Activated CD4-positive, alpha-beta T cell treated with anti-CD3 and anti-CD28 coated beads, Interleukin-2, amount 50 U/mL, for 48 hours (primary cell): ENCODE data around the gene IQSEC1.

Experiments
- DNase-seq, 2 experiments: peaks; one replicate each; pipeline ENCODE4 v3.0.0-alpha.2; 2020

Gene IQSEC1

GRCh38 chr3:12995389-12996180 lies 77.6 kb downstream of the IQSEC1 start:
- DNase-seq: no peak

DNA sequence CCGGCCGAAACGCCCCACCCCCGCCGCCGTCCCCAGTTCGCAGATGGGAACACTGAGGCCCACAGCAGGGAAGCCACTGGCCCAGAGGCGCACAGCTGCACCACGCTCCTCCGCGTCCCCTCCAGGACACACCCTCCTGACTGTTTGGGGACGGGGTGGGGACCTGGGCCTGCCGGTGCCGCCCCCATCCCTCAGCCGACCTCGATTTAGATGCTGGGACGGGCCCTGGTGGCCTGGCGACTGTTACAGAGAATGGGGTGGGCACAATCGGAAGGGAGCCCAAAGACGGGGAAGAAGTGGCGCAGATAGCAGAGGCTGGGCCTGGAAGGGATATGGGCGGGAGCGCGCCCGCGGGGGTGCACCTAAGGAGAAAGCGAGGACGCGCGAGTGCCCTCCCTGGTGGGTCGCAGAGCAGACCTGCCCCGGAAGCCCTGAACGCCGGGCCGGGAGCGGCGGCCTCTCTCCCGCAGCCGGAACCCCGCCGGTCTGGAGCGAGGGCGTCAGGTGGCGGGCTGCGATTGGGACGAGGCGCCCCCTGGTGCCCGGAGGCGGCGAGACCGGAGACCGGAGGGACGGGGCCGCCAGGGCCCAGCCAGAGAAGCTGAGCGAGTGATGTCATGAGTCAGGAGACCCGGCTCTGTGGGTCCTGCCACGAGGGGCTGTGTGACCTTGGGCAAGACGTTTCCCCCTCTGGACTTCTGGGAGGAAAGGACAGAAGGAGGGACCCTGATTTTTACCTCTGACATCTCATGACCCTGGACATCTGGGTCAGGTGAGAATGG lies 78.4 kb downstream of the IQSEC1 start:
- DNase-seq: peak; percentile 87 to 90

GRCh38 chr3:12994357-12994606 lies 78.9 kb downstream of the IQSEC1 start:
- DNase-seq: peak in 1 of 2 experiments; percentile 50

DNA sequence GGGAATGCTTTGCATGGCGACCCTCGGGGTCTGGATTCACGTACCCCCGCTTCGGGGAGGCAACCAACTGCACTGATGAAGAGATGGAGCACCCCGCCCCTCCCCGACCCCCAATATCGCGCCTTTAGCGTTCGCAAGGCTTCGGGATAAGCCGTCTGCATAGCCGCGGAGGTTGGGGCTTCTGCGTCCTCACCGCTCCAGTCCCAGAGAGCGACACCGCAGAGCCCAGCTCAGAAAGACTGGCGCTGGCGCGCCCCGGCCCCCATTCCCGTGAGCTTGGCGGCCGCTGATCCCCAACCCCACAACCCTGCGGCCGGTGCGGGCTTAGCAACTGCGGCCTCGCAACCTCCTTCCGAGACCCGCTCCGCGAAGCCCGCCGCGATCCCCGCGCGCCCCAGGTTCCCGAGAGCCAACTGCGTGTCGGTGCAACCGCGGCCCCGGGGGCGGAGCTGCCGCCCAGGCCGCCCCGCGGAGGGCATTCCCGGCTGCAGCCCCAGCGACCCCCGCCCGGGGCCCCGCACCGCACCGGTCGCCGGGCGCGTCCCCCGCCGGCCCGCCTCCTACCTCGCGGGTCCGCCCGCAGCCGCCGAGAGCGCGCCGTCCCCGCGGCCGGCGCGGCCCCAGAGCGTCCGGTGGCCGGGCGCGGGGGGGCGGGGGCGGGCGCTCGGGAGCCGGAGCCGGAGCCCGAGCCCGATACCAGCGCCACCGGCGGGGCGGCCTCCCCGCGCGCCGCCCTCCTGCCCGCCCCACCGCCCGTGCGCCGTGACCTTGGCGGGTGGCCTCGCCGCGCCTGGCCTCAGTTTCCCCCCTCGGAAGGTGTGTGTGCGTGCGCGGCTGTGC lies 79.5 kb downstream of the IQSEC1 start:
- no peak for DNase-seq

- no peak for DNase-seq
Observed at GRCh38 chr3:12992629-12993516, 80.4 kb downstream of the IQSEC1 start.

- no peak for DNase-seq
Observed at GRCh38 chr3:12991861-12992281, 81.4 kb downstream of the IQSEC1 start.

GRCh38 chr3:12991481-12991837 lies 81.8 kb downstream of the IQSEC1 start:
- no peak for DNase-seq

GRCh38 chr3:12990781-12991480 lies 82.3 kb downstream of the IQSEC1 start:
- DNase-seq: no peak

- DNase-seq: no peak
Observed at GRCh38 chr3:12990306-12990705, 82.9 kb downstream of the IQSEC1 start.

DNA sequence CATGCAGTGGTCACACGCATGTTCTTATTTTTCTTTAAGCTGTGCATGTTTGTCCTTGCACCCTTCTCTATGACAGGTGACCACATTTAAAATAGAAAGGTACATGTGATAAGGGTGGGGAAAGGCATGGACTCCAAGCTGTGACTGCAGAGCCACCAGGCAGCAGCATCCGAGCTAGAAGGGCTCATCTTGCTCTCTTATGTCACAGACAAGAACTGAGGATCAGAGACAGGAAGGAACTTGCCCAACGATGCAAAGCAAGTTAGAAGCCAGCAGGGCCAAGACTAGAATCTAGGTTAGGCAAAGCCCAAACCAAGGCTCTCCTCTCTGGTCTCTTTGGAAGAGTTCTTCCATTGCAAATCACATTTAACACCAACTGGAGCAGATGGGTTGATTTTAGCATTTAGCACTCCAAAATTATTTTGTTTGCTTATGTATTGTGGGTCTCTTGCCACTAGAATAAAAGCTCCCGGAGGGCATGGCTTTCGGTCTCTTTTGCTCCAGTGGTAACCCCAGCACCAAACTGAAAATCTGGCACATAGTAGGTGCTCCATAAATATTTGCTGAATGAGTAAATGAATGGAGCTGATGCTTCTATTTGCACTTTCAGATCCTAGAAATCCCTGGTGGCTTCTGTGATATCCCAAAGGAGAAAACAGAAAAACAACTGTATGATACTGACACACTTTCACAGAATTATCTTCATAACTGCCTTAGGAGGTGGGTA lies 84.3 kb downstream of the IQSEC1 start:
- DNase-seq: no peak

DNA sequence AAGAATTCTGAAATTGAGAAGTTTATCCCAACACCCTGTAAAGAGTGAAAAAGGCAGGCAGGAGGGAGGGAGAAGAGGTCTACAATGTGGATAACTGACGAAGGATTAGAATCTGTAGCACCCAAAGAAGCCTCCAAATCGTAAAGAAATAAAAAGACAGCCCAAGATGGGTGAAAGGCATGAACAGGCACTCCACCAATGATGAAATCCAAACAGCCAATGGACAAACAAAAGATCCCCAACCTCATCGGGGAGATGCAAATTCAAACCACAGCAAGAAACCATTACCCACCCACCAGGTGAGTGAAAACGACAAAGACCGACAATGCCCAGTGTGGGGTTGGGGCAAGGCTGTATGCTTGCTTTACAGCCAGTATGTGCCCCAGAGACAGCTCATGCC lies 85.6 kb downstream of the IQSEC1 start:
- no peak for DNase-seq

- DNase-seq: no peak
Observed at GRCh38 chr3:12986986-12987385, 86.2 kb downstream of the IQSEC1 start.

DNA sequence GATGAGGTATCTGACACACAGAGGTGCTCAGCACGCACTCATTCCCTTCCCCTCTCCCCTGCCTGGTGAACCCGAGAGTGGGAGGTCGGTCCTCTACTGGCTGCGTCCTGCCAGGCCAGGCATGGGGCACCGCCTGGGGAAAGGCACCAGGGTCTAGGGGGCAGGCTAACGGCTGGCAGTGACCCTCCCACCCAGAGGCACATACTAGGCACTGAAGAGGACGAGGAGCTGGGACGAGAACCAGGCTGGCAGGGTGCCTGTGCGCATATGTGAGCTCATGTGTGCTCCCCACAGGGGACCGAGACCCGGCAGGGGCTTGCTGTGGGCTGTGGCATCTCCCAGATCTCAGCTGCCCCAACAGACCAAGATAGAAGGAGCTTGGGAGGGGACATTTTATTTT lies 86.7 kb downstream of the IQSEC1 start:
- DNase-seq: no peak

DNA sequence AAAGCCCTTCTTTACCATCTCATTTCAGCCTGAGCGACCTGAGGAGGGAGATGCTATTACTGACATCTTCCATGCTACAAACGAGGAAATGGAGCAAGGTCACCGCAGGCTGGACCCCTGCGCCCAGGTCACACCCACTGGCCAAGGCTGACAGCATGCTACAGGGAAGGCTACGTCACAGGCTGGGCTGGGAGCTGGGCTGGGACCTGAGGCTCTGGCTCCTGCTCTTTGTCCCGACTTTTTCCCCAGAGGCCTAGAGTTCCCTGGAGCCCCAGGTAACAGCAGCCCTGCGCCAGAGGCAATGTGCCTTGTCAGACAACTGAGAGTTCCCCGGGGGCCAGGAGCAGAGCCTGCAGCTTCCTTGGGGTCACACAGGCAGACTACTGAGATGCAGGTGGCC lies 87.2 kb downstream of the IQSEC1 start:
- DNase-seq: no peak

DNA sequence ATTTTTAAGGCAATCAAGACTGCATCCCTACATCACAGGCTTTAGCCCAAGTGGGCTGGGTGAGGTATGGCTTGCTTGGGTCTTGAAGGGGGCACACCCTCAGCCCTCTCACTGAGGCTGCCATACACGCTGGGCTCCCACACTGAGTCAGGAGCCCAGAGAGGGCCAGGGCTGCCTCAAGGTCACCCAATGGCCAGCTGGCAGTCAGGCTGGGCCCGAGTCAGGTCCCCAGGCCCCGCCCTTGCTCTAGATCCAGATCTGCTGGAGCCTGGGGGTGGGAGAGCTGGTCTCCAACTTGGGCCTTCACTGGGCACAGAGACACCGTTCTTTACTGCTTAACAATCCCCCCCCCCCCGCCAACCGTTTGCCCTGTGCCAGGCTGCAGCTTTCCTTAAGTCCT lies 88.1 kb downstream of the IQSEC1 start:
- no peak for DNase-seq

GRCh38 chr3:12984023-12984823 lies 89.0 kb downstream of the IQSEC1 start:
- peak; percentile 65 to 77 for DNase-seq

DNA sequence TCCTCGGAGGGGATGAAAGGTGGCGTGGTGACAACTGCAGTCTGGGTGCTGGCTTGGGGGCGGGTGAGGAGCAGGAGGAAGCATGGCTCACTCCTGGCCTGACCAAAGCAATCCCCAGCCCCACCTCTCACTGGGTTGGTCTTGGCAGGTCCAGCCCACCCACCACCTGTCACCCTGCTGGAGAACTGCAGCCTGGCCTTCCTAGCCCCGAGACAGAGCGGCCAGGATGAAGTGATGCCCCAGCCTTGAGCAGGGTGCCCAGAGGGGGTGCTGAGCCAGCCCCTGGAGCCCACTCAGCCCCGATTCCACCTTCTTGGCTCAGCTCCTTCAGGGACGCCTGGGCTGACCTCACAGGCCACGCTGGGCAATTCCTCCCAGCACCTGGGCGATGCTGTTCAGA lies 89.9 kb downstream of the IQSEC1 start:
- DNase-seq: no peak

- DNase-seq: no peak
Observed at GRCh38 chr3:12982619-12983101, 90.6 kb downstream of the IQSEC1 start.

GRCh38 chr3:12981306-12982275 lies 91.6 kb downstream of the IQSEC1 start:
- no peak for DNase-seq
